ENCODE data around the gene CCBE1. TPM values are rescaled to one million over a fixed set of nuclear protein-coding genes. Genes with fewer than 3 reads are reported as not detected.
A peak's percentile ranks its signal among the peaks of the same experiment; 100 is the strongest.

Gene CCBE1
- 0.47 TPM for polyA plus RNA-seq (2013, experiment 1 of 2)
- 0.48 TPM for polyA plus RNA-seq (2013, experiment 2 of 2)

DNA sequence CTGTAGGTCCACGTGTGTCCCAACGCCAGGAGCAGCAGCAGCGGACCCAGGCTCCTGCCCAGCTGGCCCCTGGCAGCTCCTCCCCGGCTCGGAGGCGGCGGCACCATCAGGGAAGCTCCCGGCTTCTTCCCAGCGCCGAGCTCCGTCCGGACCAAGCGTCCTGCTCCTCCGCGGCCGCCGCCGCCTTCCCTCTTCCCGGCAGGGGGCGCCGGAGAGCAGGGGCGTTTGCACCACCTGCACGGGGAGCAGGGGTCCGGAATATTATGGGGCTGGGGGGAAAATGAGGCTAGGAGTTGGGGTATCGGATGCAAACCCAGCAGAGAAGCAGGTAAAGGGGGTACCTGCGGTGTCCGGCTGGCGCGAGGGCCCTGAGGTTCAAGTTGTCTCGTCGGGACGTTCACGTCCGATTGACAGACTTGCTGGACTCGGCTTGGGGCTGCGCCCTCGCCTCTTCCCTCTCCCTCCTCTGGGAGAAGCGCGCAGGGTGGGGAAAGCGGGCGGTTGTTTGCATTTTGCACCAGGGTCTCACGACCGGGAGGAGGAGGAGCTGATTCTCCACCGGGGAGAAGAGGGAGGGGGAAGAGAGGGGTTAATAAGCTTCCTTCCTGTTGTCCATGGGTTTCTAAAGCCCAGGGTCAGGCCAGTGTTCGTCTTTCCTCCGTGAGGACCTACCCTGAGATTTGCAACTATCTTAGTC, at the start of gene CCBE1:
Gene CCBE1, minus strand, starts transcription at position 188 of the 697 bp plus-strand sequence.
- H3K36me3 ChIP-seq (ENCODE audit: control insufficient read depth in 1 of 2, insufficient read depth in 2 of 2, low read depth in 1 of 2, low read length in 2 of 2): no peaks in the 10 kb centered on the region
- peak within 1 kb of the TSS; percentile 53 to 95 for H3K4me3 ChIP-seq (ENCODE audit: insufficient read depth in 1 of 2, low read depth in 1 of 2, low read length in 2 of 2)
- H2BK12ac ChIP-seq (ENCODE audit: low read length in 2 of 2): peak within 1 kb of the TSS in 1 of 2 experiments; percentile 30
- peak within 1 kb of the TSS in 1 of 2 experiments; percentile 80 for H3K14ac ChIP-seq (ENCODE audit: low read length in 2 of 2)
- no peak within 1 kb of the TSS for H4K91ac ChIP-seq (ENCODE audit: low read length)
- H2BK15ac ChIP-seq (ENCODE audit: low read depth, poor library complexity, severe bottlenecking): peak within 1 kb of the TSS; percentile 78
- H3K23ac ChIP-seq (ENCODE audit: low read length in 2 of 2): peak within 1 kb of the TSS in 1 of 2 experiments; percentile 77
- no peak within 1 kb of the TSS for H2BK120ac ChIP-seq (ENCODE audit: low read depth, low read length)
- no peaks in the 10 kb centered on the region for H3K79me1 ChIP-seq (replicated peaks; ENCODE audit: low read length, poor library complexity, severe bottlenecking)
- no peak within 1 kb of the TSS for H2BK5ac ChIP-seq (ENCODE audit: low read depth, low read length, poor library complexity, severe bottlenecking)
- no peaks in the 10 kb centered on the region for H3K9me3 ChIP-seq (ENCODE audit: control insufficient read depth, low read length)
- H3K9ac ChIP-seq (ENCODE audit: low read length): peak within 1 kb of the TSS; percentile 85
- no peak within 1 kb of the TSS for H2AK5ac ChIP-seq (ENCODE audit: low read length, severe bottlenecking)
- H3K4me1 ChIP-seq (ENCODE audit: control insufficient read depth, insufficient read depth, low read depth, low read length): peaks cover 15% of the 10 kb centered on the region
- H3K27me3 ChIP-seq (ENCODE audit: control insufficient read depth in 1 of 2, insufficient read depth in 1 of 2, low read length in 2 of 2): peaks cover 0 to 25% of the 10 kb centered on the region in 2 experiments
- peak within 1 kb of the TSS; percentile 12 for H4K8ac ChIP-seq (ENCODE audit: low read length)
- H3K27ac ChIP-seq (ENCODE audit: low read length, poor library complexity, severe bottlenecking): no peak within 1 kb of the TSS
- no peak within 1 kb of the TSS for H3K4ac ChIP-seq (ENCODE audit: low read depth in 1 of 2, low read length in 2 of 2)
- H2AFZ ChIP-seq (ENCODE audit: low read depth, low read length): peak within 1 kb of the TSS; percentile 66
- H3K4me2 ChIP-seq (ENCODE audit: low read length, poor library complexity, severe bottlenecking): peak within 1 kb of the TSS; percentile 94
- 2% methylated on average over 25 of the region's 46 CpGs for WGBS
- DNase-seq: peak; percentile 64
- no peak within 1 kb of the TSS for H3K18ac ChIP-seq (ENCODE audit: low read depth in 1 of 2, low read length in 2 of 2)

DNA sequence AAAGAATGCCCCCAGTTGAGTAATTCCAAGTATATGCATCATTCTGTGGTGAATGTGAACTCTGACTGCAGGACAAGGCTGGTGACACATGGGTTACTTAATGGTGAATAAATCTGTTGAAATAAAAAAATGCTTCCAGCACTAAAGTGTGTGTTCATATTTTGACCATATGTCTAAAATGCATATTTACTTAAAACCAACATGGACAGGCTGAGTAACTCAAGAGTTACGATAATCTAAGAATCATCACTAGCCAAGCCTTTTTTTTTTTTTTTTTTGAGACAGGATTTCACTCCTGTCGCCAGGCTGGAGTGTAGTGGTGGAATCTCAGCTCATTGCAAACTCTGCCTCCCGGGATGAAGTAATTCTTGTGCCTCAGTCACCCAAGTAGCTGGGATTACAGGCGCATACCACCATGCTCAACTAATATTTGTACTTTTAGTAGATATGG, 47.1 kb upstream of the CCBE1 start:
- Histone ChIP-seq H3K36me3 (ENCODE audit: control insufficient read depth in 1 of 2, insufficient read depth in 2 of 2, low read depth in 1 of 2, low read length in 2 of 2) (no peaks in the 10 kb centered on the region), H2BK120ac (ENCODE audit: low read depth, low read length) (no peak overlapping the region), H3K23ac (ENCODE audit: low read length in 2 of 2) (no peak overlapping the region), H2BK5ac (ENCODE audit: low read depth, low read length, poor library complexity, severe bottlenecking) (no peak overlapping the region), H2BK15ac (ENCODE audit: low read depth, poor library complexity, severe bottlenecking) (no peak overlapping the region), H3K14ac (ENCODE audit: low read length in 2 of 2) (no peak overlapping the region), H3K4ac (ENCODE audit: low read depth in 1 of 2, low read length in 2 of 2) (no peak overlapping the region), H3K9ac (ENCODE audit: low read length) (no peak overlapping the region), H3K27ac (ENCODE audit: low read length, poor library complexity, severe bottlenecking) (no peak overlapping the region), H3K4me2 (ENCODE audit: low read length, poor library complexity, severe bottlenecking) (no peak overlapping the region), H3K18ac (ENCODE audit: low read depth in 1 of 2, low read length in 2 of 2) (no peak overlapping the region), H3K27me3 (ENCODE audit: control insufficient read depth in 1 of 2, insufficient read depth in 1 of 2, low read length in 2 of 2) (no peaks in the 10 kb centered on the region), H3K9me3 (ENCODE audit: control insufficient read depth, low read length) (peaks cover 7% of the 10 kb centered on the region), H3K4me3 (ENCODE audit: insufficient read depth in 1 of 2, low read depth in 1 of 2, low read length in 2 of 2) (no peak overlapping the region), H4K91ac (ENCODE audit: low read length) (no peak overlapping the region), H2BK12ac (ENCODE audit: low read length in 2 of 2) (no peak overlapping the region), H3K4me1 (ENCODE audit: control insufficient read depth, insufficient read depth, low read depth, low read length) (no peaks in the 10 kb centered on the region), H3K79me1 (replicated peaks; ENCODE audit: low read length, poor library complexity, severe bottlenecking) (no peaks in the 10 kb centered on the region), H4K8ac (ENCODE audit: low read length) (no peak overlapping the region), H2AFZ (ENCODE audit: low read depth, low read length) (no peak overlapping the region), H2AK5ac (ENCODE audit: low read length, severe bottlenecking) (no peak overlapping the region)
- WGBS: 71% methylated on average over 1 of the region's 4 CpGs
- DNase-seq: peak; percentile 54

DNA sequence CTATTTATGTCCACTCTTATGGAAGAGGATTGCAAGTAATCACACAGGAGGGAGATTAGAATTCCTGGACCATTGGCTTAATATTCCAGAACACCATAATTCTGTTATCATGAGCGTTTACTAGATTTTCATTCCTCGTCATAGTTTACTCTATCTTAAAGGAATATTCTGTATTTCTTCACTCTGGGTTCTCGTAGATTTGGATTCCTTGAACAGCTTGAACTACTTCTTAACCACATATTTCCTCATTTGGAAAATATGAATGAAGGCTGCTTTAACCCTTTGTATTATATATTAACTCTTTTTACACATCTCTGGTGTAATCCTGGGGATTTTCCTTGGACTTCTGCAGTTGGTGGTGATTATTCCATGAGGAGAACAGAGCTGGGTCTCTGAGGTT, 46.3 kb upstream of the CCBE1 start:
- no peaks in the 10 kb centered on the region for H3K79me1 ChIP-seq (replicated peaks; ENCODE audit: low read length, poor library complexity, severe bottlenecking)
- 57% methylated on average over 1 of the region's 3 CpGs for WGBS
- H4K8ac ChIP-seq (ENCODE audit: low read length): no peak overlapping the region
- no peak overlapping the region for H2BK12ac ChIP-seq (ENCODE audit: low read length in 2 of 2)
- no peak overlapping the region for H3K4ac ChIP-seq (ENCODE audit: low read depth in 1 of 2, low read length in 2 of 2)
- H3K4me3 ChIP-seq (ENCODE audit: insufficient read depth in 1 of 2, low read depth in 1 of 2, low read length in 2 of 2): no peak overlapping the region
- no peaks in the 10 kb centered on the region for H3K4me1 ChIP-seq (ENCODE audit: control insufficient read depth, insufficient read depth, low read depth, low read length)
- no peak overlapping the region for H4K91ac ChIP-seq (ENCODE audit: low read length)
- no peak overlapping the region for H2BK120ac ChIP-seq (ENCODE audit: low read depth, low read length)
- no peak overlapping the region for H3K27ac ChIP-seq (ENCODE audit: low read length, poor library complexity, severe bottlenecking)
- H2BK5ac ChIP-seq (ENCODE audit: low read depth, low read length, poor library complexity, severe bottlenecking): no peak overlapping the region
- H3K14ac ChIP-seq (ENCODE audit: low read length in 2 of 2): no peak overlapping the region
- H2BK15ac ChIP-seq (ENCODE audit: low read depth, poor library complexity, severe bottlenecking): no peak overlapping the region
- H3K4me2 ChIP-seq (ENCODE audit: low read length, poor library complexity, severe bottlenecking): no peak overlapping the region
- DNase-seq: peak; percentile 15
- H3K9ac ChIP-seq (ENCODE audit: low read length): peak overlapping the region; percentile 54
- H3K27me3 ChIP-seq (ENCODE audit: control insufficient read depth in 1 of 2, insufficient read depth in 1 of 2, low read length in 2 of 2): no peaks in the 10 kb centered on the region
- H2AK5ac ChIP-seq (ENCODE audit: low read length, severe bottlenecking): no peak overlapping the region
- H3K18ac ChIP-seq (ENCODE audit: low read depth in 1 of 2, low read length in 2 of 2): no peak overlapping the region
- H2AFZ ChIP-seq (ENCODE audit: low read depth, low read length): no peak overlapping the region
- no peak overlapping the region for H3K23ac ChIP-seq (ENCODE audit: low read length in 2 of 2)
- peaks cover 14% of the 10 kb centered on the region for H3K9me3 ChIP-seq (ENCODE audit: control insufficient read depth, low read length)
- H3K36me3 ChIP-seq (ENCODE audit: control insufficient read depth in 1 of 2, insufficient read depth in 2 of 2, low read depth in 1 of 2, low read length in 2 of 2): no peaks in the 10 kb centered on the region

DNA sequence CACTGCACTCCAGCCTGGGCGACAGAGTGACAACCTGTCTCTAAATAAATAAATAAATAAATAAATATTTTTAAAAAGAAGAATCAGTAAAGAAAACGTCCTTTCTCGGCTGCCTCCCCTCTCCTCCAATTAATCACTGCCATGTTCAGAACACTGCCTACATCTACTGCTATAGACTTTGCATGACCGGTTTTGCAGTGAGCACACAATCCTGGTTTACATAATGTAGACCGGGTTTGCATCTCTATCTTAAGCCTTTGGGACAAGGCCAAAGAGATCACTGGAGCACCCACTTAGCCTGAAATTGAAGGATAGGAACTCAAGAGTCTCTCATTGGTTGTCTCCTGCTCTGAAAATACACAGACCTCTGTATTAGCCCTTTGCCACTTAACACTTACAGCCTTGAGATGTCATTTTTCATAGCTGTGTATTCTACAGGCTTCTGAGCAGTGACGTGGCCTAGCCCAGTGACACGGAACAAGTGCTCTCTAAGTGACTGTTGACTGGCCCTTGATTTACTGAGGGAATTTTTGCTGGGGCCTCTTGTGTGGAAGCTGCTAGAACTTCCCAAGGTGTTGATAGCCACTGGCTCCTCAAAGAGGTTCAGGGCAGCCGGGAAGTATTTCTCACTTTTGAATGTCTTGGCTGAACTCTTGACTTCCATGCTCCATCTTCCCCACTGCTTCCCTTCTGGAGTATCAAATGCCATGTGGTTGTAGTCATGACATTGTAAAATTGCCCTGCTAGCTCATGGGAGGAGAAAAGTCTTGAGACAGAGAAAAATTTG, 45.3 kb upstream of the CCBE1 start:
- Histone ChIP-seq H3K4me3 (ENCODE audit: insufficient read depth in 1 of 2, low read depth in 1 of 2, low read length in 2 of 2) (no peak overlapping the region), H3K23ac (ENCODE audit: low read length in 2 of 2) (no peak overlapping the region), H3K4me1 (ENCODE audit: control insufficient read depth, insufficient read depth, low read depth, low read length) (no peaks in the 10 kb centered on the region), H3K4ac (ENCODE audit: low read depth in 1 of 2, low read length in 2 of 2) (no peak overlapping the region), H4K91ac (ENCODE audit: low read length) (no peak overlapping the region), H3K14ac (ENCODE audit: low read length in 2 of 2) (no peak overlapping the region), H3K9ac (ENCODE audit: low read length) (no peak overlapping the region), H2AK5ac (ENCODE audit: low read length, severe bottlenecking) (no peak overlapping the region), H3K27ac (ENCODE audit: low read length, poor library complexity, severe bottlenecking) (no peak overlapping the region), H3K27me3 (ENCODE audit: control insufficient read depth in 1 of 2, insufficient read depth in 1 of 2, low read length in 2 of 2) (no peaks in the 10 kb centered on the region), H4K8ac (ENCODE audit: low read length) (no peak overlapping the region), H2AFZ (ENCODE audit: low read depth, low read length) (no peak overlapping the region), H3K9me3 (ENCODE audit: control insufficient read depth, low read length) (peaks cover 14% of the 10 kb centered on the region), H2BK15ac (ENCODE audit: low read depth, poor library complexity, severe bottlenecking) (no peak overlapping the region), H3K36me3 (ENCODE audit: control insufficient read depth in 1 of 2, insufficient read depth in 2 of 2, low read depth in 1 of 2, low read length in 2 of 2) (no peaks in the 10 kb centered on the region), H3K18ac (ENCODE audit: low read depth in 1 of 2, low read length in 2 of 2) (no peak overlapping the region), H2BK5ac (ENCODE audit: low read depth, low read length, poor library complexity, severe bottlenecking) (no peak overlapping the region), H3K79me1 (replicated peaks; ENCODE audit: low read length, poor library complexity, severe bottlenecking) (no peaks in the 10 kb centered on the region), H2BK120ac (ENCODE audit: low read depth, low read length) (no peak overlapping the region), H3K4me2 (ENCODE audit: low read length, poor library complexity, severe bottlenecking) (no peak overlapping the region), H2BK12ac (ENCODE audit: low read length in 2 of 2) (no peak overlapping the region)
- DNase-seq: peak; percentile 78
- 52% methylated on average over 6 of the region's 8 CpGs for WGBS

Data from mesenchymal stem cell (in vitro differentiated cells and primary cell).